Cardiac fibroblast (primary cell): ENCODE data around the gene ENOX1.
A peak's percentile ranks its signal among the peaks of the same experiment; 100 is the strongest.

ENCODE experiments used
- DNase-seq, 2 donors: peaks; one replicate each; pipeline versions ENCODE4 v3.0.0 to v3.0.0-alpha.2; 2010; ENCODE audit warnings: low read depth in 2 of 2
- H3K4me3 ChIP-seq, 2 donors: replicated peaks in 1 of 2; 1 replicate in 1 of 2; 2 replicates in 1 of 2; pipeline ENCODE4 v1.5.1; 2011; ENCODE audit warnings: low read depth in 2 of 2, low read length in 2 of 2, mild to moderate bottlenecking in 2 of 2, moderate library complexity in 1 of 2
- CTCF ChIP-seq: IDR thresholded peaks from one replicate; pipeline ENCODE4 v1.5.1; 2011; ENCODE audit warnings: low read depth, mild to moderate bottlenecking, low read length, inconsistent platforms

Gene ENOX1

DNA sequence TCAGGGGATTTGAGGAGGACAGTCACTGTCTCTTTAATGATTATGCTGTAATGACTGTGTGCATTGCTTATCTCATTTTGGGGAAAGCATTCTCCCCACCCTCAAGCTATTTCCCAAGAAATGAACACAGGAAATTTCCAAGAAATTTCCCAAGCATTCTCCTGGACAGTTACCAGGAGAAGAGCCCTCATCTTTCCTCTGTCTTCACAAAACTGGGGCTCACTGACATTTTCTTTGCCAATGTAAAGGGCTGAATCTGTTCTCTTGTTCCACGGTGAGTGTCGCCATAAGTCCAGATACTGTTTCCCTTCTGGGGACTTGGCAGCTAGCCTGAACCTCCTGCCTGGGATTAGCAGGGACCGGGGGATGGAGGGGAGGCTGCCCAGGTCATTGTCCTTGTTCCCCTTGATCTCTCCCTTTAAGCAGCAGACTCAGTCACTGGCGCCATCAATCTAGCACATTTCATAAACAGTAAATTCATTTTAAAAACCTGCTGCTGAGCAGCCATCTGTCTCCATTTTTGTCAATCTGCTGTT, 590.6 kb downstream of the ENOX1 start:
- peak; percentile 40 to 60 for DNase-seq
- TF ChIP-seq CTCF, result no peak
- H3K4me3 ChIP-seq, result no peak overlapping the region

- no peak for DNase-seq
- no peak overlapping the region for H3K4me3 ChIP-seq
- peak; percentile 21 for TF ChIP-seq CTCF
These were observed 591.2 kb downstream of the ENOX1 start for GRCh38 chr13:43195551-43195950.

- H3K4me3 ChIP-seq, result no peak overlapping the region
- DNase-seq, result no peak
- no peak for TF ChIP-seq CTCF
These were observed 591.7 kb downstream of the ENOX1 start for GRCh38 chr13:43195112-43195511.

DNA sequence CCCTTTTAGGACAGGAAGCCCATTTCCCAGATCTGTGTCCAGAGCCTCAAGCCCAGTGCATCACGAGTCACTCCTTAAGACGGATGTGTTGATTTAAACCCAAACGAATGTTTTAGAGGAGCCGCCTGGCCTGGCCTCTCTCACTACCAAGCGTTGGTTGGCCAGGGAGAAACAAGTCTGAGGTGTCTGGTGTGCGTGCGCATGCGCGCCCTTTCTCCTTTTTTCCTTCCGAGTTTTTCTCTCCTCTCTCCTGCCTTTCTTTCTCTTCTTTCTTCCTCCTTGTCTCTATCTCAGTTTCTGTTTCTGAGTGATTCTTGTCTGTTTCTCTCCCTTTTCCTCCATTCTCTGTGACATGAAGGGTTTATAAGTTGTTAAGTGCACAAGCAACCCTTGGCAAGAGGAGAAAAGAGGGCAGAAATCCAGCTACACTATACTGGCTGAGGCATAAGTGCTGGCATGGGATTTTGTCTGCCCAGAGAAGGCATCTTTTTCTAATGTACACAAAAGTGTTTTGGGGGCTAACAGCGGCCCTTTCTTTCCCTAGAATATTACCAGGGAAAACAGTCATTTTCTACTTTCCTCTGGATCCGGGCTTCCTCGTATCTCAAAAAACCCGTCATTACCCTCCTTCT, 592.9 kb downstream of the ENOX1 start:
- no peak for TF ChIP-seq CTCF
- H3K4me3 ChIP-seq, result no peak overlapping the region

DNA sequence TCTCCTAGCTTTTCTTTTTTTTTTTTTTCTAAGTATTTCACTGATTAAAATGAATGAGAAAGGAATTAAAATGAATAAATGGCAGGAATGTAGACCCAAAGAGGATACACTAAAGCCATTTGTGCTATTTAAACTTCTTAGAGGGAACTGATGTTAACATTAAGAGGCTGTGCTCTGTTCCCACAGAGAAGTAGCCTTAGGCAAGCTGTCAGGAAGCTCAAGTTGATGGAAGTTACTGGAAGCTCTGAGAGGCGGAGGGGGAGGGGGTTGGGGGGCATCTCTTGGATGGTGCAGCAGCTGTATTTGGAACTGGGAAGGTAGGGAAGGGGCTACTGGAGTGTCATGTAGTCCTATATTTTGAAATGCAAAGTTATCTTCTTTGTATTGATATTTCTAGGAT, 595.2 kb downstream of the ENOX1 start:
- no peak for DNase-seq
- no peak for TF ChIP-seq CTCF
- H3K4me3 ChIP-seq, result no peak overlapping the region

More for the DNA sequence above, 592.9 kb downstream of the ENOX1 start:
- DNase-seq, result no peak

- no peak for TF ChIP-seq CTCF
- no peak overlapping the region for H3K4me3 ChIP-seq
- DNase-seq, result no peak
These were observed 601.5 kb downstream of the ENOX1 start for GRCh38 chr13:43185226-43185625.

- TF ChIP-seq CTCF, result no peak
- H3K4me3 ChIP-seq, result no peak overlapping the region
- no peak for DNase-seq
These were observed 605.9 kb downstream of the ENOX1 start for GRCh38 chr13:43180837-43181236.
